HG02642 (cell line): ENCODE data around the gene KCNK3.

ENCODE experiments used
- ATAC-seq: cut with Tn5 transposase; IDR thresholded peaks from one replicate; pipeline ENCODE4 v1.9.1; 2021; ENCODE audit warnings: mild to moderate bottlenecking; ENCODE audit not compliant: unreplicated experiment, poor library complexity

Gene KCNK3

DNA sequence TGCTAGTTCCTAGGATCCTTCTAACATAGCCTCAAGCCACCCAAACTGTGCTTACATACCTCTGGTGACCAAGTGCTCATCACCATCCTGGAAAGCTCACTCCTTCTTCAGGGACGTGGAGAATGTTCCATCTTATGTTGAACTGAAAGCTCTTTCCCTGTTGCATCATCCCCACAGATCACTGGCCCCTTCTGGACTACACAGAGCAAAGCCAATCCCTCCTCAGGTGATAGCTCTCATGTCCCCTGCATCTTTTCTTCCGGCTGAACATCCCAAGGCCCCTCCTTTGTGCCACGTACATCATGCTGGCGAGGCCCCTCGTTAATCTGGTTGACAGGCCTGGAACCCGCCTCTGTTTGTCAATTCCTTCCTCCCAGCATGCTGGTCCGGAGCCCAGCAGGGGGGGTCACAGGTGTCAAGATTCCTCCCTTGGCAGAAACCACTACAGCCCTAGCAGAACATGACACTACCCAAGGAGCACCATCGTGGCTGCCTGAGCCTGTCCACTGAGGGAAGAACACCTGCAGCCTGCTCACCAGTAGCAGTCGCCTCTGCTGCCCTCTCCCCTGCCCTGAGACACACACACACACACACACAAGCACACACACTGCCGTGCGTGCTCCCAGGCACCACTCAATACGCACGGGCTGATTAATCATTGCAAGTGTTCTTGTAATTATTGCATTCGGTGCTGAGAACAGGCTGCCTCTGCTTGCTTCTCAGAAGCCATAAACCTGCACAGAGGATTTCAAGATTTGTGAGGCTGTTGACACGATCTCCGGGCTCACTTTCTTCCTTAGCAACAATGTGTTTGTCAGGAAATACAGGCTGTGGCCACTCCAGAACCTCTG lies 6.3 kb upstream of the KCNK3 start:
- ATAC-seq: no peak

- no peak for ATAC-seq
Measured at GRCh38 chr2:26687328-26687727, 5.2 kb upstream of the KCNK3 start.

- no peak for ATAC-seq
Measured at GRCh38 chr2:26687801-26688200, 4.7 kb upstream of the KCNK3 start.

DNA sequence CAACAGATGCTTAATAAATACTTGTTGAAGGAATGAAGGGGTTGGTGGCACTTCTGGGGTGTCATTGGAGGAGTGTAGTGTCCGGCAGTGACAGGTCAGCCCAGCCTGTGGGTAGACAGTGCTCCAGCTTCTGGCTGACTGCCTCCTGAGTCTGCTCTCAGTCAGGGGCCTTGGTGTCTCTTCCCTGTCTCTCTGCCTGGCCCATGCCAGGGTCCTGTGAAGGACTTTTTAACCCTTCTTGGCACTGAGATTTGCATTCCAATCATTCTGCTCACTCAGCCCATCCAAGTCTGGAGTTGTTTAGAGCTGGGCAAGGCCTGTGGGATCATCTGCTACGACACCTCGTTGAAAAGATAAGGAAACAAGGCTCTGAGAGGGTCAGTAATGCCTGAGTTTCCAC lies 1.4 kb upstream of the KCNK3 start:
- ATAC-seq: no peak

DNA sequence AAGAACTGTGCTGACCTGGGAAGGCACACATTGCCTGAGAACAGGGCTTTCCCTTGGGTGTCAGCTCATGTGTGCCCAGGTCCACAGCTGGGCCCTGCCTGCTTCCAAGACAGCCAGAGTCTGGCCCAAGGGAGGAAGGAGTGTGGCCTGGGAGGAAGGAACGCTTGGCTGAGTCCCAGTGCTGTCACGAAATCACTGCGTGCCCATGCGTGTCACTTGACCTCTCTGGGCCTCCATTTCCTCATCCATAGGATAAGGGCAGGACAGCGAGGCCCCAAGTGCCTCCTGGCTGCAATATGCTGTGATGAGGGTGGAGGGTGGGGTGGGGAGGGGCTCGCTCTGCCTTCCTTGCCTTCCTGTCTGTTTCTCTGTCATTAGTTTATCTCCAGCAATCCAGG lies 642 bp upstream of the KCNK3 start:
- ATAC-seq: no peak

DNA sequence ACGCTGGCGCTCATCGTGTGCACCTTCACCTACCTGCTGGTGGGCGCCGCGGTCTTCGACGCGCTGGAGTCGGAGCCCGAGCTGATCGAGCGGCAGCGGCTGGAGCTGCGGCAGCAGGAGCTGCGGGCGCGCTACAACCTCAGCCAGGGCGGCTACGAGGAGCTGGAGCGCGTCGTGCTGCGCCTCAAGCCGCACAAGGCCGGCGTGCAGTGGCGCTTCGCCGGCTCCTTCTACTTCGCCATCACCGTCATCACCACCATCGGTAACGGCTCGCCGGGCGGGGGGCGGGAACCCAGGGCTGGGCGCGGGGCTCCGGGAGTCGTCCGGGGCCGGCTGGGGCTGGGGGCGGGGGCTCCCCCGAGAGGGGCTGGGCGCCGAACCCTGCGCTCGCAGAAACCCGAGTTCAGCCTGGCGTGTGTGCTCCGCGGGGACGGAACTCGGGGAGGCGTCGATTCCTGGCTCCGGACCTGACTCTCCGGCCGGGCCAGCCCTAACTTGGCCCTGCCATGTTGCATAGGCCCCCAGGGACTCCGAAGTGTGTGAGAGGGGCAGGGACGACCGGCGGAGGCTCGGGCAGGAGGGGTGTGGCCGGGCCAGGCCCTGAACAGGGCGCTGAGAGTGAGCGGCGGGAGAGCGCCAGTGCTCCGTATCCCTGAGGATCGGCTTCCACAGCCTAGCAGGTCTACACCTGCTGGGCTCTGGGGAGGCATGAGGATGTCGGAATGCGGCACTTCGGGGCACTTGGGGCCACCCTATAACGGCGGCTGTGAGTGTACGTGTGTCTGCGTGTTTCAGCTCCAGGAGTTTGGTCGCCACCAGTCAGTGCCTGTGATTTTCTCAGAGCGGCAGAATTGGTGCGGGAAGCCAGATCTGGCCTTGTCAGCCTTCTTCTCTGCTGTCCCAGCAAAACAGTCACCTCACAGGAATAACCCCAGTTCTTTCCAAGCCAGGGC lies 651 bp downstream of the KCNK3 start:
- no peak for ATAC-seq

- no peak for ATAC-seq
Measured at GRCh38 chr2:26694001-26694400, 1.5 kb downstream of the KCNK3 start.

GRCh38 chr2:26696351-26696816 lies 3.9 kb downstream of the KCNK3 start:
- no peak for ATAC-seq

GRCh38 chr2:26697425-26697824 lies 4.9 kb downstream of the KCNK3 start:
- no peak for ATAC-seq

DNA sequence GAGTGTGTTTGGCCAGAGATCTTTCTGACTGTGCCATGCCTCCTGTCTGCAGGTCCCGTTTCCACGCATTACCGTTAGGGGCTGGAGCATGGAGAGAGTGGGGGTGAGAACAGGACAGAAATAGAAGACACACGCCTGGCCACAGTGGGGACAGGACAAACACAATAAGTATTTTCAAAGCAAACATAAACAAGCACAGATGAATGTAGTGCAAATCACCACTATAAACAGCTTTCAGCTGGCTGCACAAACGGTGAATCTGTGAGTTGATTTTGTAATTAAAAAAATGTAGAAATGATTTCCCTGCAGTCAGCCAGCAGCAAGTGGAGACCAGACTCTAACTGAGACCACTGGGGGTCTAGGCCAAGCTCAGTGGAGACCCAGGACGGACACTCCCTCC lies 6.8 kb downstream of the KCNK3 start:
- ATAC-seq: no peak

DNA sequence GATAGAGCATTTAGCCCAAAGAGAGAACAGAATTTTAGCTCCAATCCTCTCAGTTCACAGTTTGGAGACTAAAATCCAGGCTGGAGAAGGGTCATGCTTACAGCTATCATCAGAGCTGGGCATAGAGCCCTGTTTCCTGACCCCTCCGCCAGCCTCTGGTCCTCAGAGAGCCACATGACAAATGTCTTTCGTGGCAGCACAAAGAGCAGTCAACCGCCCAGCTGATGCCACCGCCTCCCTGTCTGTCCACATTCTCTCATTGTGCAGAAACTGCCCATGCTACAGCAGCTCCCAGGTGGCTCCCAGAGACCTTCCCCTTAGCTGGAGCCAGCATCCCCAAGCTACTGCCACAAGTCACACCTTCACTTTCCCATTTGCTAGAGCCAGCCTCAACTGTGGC lies 7.6 kb downstream of the KCNK3 start:
- ATAC-seq: no peak

DNA sequence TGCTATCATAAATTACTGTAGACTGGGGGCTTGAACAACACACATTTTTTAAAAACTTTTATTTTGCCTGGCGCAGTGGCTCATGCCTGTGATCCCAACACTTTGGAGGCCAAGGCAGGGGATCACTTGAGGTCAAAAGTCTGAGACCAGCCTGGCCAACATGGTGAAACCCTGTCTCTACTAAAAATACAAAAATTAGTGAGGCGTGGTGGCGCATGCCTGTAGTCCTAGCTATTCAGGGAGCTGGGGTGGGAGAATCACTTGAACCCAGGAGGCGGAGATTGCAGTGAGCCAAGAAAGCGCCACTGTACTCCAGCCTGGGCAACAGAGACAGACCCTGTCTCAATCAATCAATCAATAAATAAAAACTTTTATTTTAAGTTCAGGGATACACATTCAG lies 9.1 kb downstream of the KCNK3 start:
- no peak for ATAC-seq

GRCh38 chr2:26702025-26702424 lies 9.5 kb downstream of the KCNK3 start:
- no peak for ATAC-seq

GRCh38 chr2:26704441-26704977 lies 12.0 kb downstream of the KCNK3 start:
- ATAC-seq: no peak

DNA sequence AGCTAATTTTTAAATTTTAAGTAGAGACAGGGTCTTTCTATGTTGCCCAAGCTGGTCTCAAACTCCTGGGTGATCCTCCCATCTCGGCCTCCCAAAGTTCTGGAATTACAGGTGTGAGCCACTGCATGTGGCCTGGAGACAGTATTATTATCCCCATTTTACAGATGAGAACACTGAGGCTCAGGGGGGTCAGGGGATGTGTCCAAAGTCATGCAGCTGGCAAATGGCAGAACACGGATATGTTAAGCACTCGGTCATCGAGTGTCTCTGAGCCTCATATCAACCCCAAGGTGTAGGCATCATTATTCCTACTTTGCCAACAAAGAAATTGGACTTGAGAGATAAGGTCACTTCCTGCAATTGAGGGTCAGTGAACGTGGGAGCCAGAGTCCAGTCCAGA lies 12.6 kb downstream of the KCNK3 start:
- ATAC-seq: no peak

DNA sequence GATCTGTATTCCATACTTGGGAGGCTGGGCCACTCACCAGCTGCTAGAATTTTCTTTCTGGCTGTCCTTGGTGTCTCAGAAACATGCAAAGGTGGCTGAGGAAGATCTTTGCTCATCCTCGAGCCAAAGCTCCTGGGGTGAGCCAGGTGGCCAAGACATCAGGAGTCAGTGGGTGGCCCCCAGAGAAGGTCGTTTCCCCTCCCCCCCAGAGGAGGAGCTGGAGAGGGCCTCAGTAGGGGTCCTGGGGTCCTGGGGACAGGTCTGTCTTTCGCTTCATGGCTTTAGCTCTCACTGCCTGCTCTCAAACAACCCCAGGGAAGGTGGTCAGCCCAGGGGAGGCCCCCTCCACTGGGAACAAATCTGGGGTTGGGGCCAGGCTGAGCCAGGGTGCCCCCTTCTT lies 13.6 kb downstream of the KCNK3 start:
- ATAC-seq: no peak

DNA sequence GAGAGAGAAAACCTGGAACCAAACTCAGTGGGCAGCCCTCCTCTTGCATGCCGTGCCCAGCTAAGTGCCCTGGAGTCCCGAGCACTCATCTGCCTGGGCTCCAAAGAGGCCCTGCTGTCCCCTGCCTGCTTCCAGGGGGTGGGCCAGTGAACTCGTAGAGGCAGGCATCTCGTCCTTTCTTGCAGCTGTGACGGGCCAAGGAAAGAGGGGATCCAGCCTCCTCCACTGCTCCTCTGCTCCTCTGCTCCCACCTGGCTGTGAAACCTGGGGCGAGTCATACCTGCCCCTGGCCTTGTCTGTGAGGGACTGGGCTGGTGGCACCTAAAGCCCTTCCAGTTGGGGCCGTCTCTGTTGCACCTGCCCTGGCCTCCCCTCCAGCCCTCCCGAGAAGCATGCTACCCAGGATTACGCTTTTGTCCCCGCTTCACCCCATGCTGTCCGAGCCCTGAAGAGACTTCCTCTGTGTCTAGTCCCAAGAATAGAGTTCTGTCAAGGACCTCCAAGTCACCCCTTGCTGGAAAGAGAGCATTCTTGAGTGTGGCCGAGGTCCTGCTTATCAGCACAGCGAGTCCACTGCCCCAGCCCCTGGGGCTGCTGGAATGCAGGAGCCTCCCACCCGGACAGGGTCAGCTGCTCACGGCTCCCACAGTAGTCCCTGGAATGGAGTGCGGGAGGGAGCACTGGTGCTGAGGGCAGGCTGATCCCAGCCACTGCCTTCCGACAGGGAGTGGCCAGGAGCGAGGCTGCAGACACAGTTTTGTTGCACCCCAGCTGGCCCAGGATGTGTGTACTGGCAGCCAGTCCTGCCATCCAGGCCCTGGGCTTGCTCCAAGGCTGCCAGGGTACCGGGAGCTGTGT lies 14.3 kb downstream of the KCNK3 start:
- ATAC-seq: no peak

DNA sequence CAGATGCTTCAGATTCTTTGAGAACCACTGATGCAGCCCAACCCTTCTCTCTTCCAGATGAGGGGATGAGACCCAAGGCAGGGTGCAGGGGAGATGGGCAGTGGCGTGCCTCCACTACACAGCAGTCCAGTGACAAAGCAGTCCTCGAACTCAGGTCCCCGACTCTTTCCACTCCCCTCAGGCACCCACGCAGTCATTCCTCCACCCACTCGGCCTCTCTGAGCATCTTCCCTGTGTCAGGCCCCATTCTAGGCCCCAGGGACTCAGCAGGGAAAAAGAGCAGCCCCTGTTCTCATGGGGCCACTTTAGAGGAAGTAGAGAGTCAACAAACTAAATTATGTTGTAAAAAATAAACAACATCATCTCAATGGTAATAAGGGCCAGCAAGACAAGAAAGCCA lies 15.2 kb downstream of the KCNK3 start:
- no peak for ATAC-seq

- ATAC-seq: no peak
Measured at GRCh38 chr2:26708457-26708856, 15.9 kb downstream of the KCNK3 start.
